Measurements from ENCODE around the gene ZFYVE28.

DNA sequence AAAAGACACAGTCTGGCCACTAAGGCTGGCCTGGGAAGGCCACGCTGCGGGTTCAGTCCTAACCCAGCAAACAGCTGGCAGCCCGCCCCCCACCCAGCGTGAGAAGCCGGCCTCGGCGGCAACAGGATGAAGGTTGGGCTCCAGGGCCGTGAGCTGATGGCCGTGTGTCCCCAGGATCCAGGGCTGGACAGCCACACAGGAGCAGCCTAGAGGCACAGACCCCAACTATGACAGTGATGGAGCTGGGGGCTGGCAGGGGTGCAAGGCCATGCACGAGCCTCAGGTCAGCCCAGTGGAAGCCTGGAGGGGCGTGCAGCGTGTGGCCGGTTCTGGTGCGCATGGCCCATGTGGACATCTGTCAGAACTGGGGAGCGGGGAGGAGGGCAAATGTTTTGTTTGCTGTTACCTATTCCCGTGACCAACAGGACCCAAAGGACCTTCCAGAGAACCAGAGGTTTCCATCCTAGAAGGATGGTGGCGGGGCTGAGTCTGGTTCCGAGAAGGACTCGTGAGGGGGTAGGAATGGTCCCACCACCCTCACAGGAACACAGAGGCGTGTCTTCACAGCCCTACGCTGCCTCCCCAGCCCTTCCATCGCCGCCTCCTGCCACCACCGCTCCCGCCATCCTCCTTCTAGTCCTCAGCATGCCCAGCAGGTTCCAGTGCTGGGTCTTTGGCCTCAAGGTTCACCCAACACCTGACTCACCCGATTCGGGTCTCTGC, 46.5 kb downstream of the ZFYVE28 start:
- TF ChIP-seq, protein P1, sequence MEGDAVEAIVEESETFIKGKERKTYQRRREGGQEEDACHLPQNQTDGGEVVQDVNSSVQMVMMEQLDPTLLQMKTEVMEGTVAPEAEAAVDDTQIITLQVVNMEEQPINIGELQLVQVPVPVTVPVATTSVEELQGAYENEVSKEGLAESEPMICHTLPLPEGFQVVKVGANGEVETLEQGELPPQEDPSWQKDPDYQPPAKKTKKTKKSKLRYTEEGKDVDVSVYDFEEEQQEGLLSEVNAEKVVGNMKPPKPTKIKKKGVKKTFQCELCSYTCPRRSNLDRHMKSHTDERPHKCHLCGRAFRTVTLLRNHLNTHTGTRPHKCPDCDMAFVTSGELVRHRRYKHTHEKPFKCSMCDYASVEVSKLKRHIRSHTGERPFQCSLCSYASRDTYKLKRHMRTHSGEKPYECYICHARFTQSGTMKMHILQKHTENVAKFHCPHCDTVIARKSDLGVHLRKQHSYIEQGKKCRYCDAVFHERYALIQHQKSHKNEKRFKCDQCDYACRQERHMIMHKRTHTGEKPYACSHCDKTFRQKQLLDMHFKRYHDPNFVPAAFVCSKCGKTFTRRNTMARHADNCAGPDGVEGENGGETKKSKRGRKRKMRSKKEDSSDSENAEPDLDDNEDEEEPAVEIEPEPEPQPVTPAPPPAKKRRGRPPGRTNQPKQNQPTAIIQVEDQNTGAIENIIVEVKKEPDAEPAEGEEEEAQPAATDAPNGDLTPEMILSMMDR (IDR thresholded peaks at IDR 0.05), result no peak
- TF ChIP-seq EZH2 (IDR thresholded peaks at IDR 0.05; ENCODE audit: borderline replicate concordance, insufficient read depth, low read depth, low read length, poor library complexity, severe bottlenecking), result no peak

Data from B cell (primary cell).